ENCODE data around the gene PRKAG3. TPM values are rescaled to one million over a fixed set of nuclear protein-coding genes. Genes with fewer than 3 reads are reported as not detected.

The PRKAG3 gene
- total RNA-seq = not detected
- total RNA-seq (2013) = not detected

DNA sequence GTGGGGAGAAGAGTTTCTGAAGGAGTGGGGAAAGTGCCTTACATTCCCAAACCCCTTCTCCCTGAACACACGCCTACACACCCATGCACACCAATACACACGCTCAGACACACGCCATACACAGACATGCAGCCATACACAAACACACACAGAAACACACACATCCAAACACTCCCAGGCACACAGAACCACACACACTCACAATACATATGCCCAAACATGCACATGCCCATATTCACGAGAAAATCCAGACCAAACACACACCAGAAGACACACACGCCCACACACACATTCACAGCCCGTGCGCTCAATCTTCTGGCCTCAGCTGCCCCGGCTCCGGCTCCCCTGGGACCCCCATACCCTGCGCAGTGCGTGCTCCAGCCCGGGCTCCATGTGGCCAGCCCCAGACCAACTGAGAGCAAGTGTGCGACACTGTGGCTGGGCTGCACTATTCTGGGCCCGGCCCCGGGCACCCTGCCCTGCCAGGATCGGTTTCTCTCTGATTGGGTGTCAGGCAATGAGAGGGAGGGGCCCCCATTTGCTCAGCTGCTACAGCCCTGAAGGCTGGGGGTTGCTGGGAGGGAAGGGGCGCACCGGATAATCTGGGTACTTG is at the start of gene PRKAG3:
PRKAG3 (minus strand) TSS at position 426 of the 613 bp plus-strand sequence.
- Mint-ChIP-seq H3K27ac (no peak within 1 kb of the TSS), H3K36me3 (no peaks in the 10 kb centered on the region), H3K9me3 (no peaks in the 10 kb centered on the region), H3K4me3 (no peak within 1 kb of the TSS), H3K4me1 (no peaks in the 10 kb centered on the region), H3K27me3 (ENCODE audit: low read depth in 2 of 2) (peaks cover 27 to 33% of the 10 kb centered on the region in 2 donors)
- no peaks in the 10 kb centered on the region for H3K4me1 ChIP-seq (ENCODE audit: control insufficient read depth, insufficient read depth, low read length)
- H3K27me3 ChIP-seq (ENCODE audit: control insufficient read depth, insufficient read depth, low read length) = no peaks in the 10 kb centered on the region
- no peak within 1 kb of the TSS for H3K4me3 ChIP-seq (ENCODE audit: low read length)
- H3K36me3 ChIP-seq (ENCODE audit: control insufficient read depth, insufficient read depth, low read length) = no peaks in the 10 kb centered on the region
- intact Hi-C loops (cut with micrococcal nuclease) = no loop called here
- WGBS (ENCODE audit: insufficient coverage) = 79% methylated on average over 18 of the region's 18 CpGs
- no peaks in the 10 kb centered on the region for H3K9me3 ChIP-seq (ENCODE audit: control insufficient read depth, insufficient read depth, low read length)
- DNase-seq (no peak), ATAC-seq (no peak)
- TF ChIP-seq, protein P1, sequence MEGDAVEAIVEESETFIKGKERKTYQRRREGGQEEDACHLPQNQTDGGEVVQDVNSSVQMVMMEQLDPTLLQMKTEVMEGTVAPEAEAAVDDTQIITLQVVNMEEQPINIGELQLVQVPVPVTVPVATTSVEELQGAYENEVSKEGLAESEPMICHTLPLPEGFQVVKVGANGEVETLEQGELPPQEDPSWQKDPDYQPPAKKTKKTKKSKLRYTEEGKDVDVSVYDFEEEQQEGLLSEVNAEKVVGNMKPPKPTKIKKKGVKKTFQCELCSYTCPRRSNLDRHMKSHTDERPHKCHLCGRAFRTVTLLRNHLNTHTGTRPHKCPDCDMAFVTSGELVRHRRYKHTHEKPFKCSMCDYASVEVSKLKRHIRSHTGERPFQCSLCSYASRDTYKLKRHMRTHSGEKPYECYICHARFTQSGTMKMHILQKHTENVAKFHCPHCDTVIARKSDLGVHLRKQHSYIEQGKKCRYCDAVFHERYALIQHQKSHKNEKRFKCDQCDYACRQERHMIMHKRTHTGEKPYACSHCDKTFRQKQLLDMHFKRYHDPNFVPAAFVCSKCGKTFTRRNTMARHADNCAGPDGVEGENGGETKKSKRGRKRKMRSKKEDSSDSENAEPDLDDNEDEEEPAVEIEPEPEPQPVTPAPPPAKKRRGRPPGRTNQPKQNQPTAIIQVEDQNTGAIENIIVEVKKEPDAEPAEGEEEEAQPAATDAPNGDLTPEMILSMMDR (IDR thresholded peaks at IDR 0.05) = no peak
- H3K27ac ChIP-seq (ENCODE audit: low read length) = no peak within 1 kb of the TSS

DNA sequence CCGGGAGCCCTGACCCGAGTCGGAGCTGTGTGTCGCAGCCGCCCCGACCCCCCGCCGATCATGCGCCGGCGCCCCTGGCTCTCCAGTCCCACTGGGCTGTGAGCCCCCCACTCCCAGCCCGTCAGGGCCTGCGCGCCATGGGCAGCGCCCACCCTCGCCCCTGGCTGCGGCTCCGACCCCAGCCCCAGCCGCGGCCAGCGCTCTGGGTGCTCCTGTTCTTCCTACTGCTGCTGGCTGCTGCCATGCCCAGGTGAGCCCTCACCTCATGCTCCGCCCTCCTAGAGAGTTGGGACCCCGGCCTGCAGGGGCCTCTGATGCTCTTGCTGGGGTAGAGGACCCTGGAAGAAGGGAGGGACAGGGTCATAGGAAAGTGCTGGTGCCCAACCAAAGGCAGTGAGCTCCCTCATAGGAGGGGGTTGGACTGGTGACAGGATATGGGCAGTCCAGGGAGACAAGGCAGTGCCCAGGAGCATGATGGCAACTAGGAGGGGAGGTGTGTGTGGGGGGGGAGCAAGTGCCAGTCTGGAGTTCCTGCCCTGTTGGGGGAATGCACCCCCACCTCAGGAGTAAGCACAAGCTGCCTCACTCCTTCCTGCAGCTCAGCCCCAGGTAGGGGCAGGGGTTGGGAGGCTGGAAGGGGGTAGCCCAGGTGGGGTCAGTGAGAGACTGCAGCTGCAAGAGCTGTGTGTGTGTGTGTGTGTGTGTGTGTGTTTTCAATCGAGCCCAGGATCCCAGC is 49.4 kb upstream of the PRKAG3 start:
- Histone ChIP-seq H3K9me3 (ENCODE audit: control insufficient read depth, insufficient read depth, low read length) (no peaks in the 10 kb centered on the region), H3K27ac (ENCODE audit: low read length) (no peak overlapping the region), H3K27me3 (ENCODE audit: control insufficient read depth, insufficient read depth, low read length) (peaks cover 53% of the 10 kb centered on the region), H3K4me1 (ENCODE audit: control insufficient read depth, insufficient read depth, low read length) (peaks cover 39% of the 10 kb centered on the region), H3K4me3 (ENCODE audit: low read length) (peak overlapping the region; percentile 14), H3K36me3 (ENCODE audit: control insufficient read depth, insufficient read depth, low read length) (no peaks in the 10 kb centered on the region)
- ATAC-seq (no peak), DNase-seq (peak in 1 of 2 donors; percentile 38)
- WGBS (ENCODE audit: insufficient coverage) = 16% methylated on average over 24 of the region's 24 CpGs
- Mint-ChIP-seq H3K9me3 (no peaks in the 10 kb centered on the region), H3K4me1 (peaks cover 0 to 22% of the 10 kb centered on the region in 2 donors), H3K27ac (peak overlapping the region in 1 of 2 donors; percentile 52), H3K36me3 (no peaks in the 10 kb centered on the region), H3K27me3 (ENCODE audit: low read depth in 2 of 2) (peaks cover 61% of the 10 kb centered on the region in 2 donors), H3K4me3 (peak overlapping the region; percentile 72)
- TF ChIP-seq, protein P1 (IDR thresholded peaks at IDR 0.05) = no peak
- intact Hi-C loops (cut with micrococcal nuclease) = no loop called here

DNA sequence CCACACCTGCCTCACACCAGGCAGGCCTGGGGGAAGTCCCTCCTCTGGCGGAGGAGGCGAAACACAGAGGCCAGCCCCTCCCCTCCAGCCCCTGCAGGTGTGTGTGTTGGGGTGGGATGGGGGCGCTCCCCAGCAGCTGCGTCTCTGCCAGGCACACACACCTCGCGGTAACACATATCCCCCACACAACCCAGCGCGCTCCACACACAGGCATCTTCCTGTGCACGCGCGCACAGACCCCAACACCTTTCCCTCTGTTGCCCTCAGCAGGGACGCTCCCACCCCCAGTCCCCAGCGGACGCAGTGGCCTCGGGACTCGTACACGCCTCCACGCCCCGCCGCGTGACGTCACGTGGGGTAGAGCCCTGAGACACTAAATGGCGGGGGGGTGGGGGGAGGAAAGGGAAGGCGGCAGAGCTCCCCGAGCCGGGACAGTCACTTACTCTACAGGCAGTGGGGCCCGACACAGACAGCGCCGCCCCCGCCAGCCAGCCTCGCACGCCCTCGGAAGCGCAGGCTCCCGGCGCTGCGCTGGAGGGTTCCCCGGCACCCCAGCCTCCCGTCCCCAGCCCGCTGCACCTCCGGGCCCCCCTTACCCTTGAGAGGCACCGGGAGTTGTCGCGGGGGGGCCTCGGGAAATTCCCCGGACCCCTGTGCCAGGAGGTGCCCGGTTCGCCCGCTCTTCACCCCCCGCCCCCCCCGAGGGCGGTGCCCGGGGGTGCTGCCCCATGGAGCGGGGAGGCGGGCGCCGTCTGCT is 48.7 kb upstream of the PRKAG3 start, which contains the start of gene WNT10A:
WNT10A (plus strand) TSS at position 751 of the 757 bp plus-strand sequence. CDS start 144 bp downstream, outside the sequence.
- TF ChIP-seq, protein P1 (IDR thresholded peaks at IDR 0.05) = no peak
- no peaks in the 10 kb centered on the region for H3K36me3 ChIP-seq (ENCODE audit: control insufficient read depth, insufficient read depth, low read length)
- Mint-ChIP-seq H3K27me3 (ENCODE audit: low read depth in 2 of 2) (peaks cover 57 to 61% of the 10 kb centered on the region in 2 donors), H3K4me1 (peaks cover 0 to 22% of the 10 kb centered on the region in 2 donors), H3K4me3 (peak within 1 kb of the TSS; percentile 72), H3K27ac (peak within 1 kb of the TSS in 1 of 2 donors; percentile 90), H3K36me3 (no peaks in the 10 kb centered on the region), H3K9me3 (no peaks in the 10 kb centered on the region)
- no peaks in the 10 kb centered on the region for H3K9me3 ChIP-seq (ENCODE audit: control insufficient read depth, insufficient read depth, low read length)
- DNase-seq = peak; percentile 74 to 95
- H3K27ac ChIP-seq (ENCODE audit: low read length) = peak within 1 kb of the TSS; percentile 65
- peak; percentile 72 to 76 (median 73) for ATAC-seq
- peaks cover 39% of the 10 kb centered on the region for H3K4me1 ChIP-seq (ENCODE audit: control insufficient read depth, insufficient read depth, low read length)
- intact Hi-C loops (cut with micrococcal nuclease) = no loop called here
- peak within 1 kb of the TSS; percentile 24 for H3K4me3 ChIP-seq (ENCODE audit: low read length)
- WGBS (ENCODE audit: insufficient coverage) = under 1% methylated on average over 55 of the region's 58 CpGs
- peaks cover 55% of the 10 kb centered on the region for H3K27me3 ChIP-seq (ENCODE audit: control insufficient read depth, insufficient read depth, low read length)

Data from natural killer cell (primary cell).